ENCODE measurements around the gene XPNPEP1. TPM values are rescaled to one million over a fixed set of nuclear protein-coding genes. Genes with fewer than 3 reads are reported as not detected.

Gene XPNPEP1
- polyA plus RNA-seq, 1 donor (not counting 4 experiments of a cell fraction or from before 2014, with no cell fraction given): 96.2 TPM

DNA sequence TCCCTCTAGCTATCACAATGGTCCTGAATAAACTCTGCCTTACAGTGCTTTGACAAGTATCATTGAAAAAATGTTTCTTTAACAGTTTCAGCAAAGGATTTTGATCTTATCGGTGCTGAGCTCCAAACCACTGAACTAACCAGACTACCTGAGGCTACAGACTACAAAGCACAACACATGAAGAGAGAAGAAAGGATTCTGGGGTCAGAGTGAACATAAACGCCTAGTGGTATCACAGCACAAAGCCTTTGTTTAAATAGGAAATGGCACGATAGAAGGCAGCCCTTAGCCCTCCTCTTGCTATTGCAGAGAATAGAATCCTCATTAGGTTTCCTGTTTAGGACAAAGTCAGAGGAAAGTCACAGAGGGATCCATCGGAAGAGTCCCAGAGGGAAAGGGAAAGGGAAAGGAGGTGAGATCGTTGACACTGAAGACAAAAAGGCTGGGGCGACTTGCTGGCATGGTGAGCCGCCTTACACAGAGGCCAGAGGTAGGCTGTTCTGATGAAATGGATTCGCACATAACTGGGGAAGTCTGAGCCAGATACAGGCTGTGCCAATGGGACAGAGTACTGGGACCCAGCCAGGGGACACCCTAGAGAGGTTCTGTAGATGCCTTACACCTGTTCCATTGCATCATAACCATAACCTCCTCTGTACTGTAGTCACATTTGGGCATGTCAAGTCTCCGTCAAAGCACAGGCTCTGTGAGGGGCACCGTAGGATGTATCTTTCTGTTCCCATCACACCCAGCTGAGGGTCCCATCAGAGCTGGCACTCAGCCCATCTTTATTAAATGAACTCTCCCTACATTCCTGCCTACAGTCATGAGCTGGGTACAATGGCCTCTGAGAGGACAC lies 71.5 kb downstream of the XPNPEP1 start:
- Histone ChIP-seq H3K9ac (ENCODE audit: control insufficient read depth, extremely low read depth, insufficient read depth, low read length) (no peak overlapping the region), H3K4me2 (ENCODE audit: control insufficient read depth, extremely low read depth, insufficient read depth, low read depth, low read length) (no peak overlapping the region), H3K27me3 (ENCODE audit: control insufficient read depth, extremely low read depth, insufficient read depth, low read length) (no peaks in the 10 kb centered on the region), H3K9me3 (ENCODE audit: control insufficient read depth, low read depth, low read length) (no peaks in the 10 kb centered on the region), H3K4me1 (ENCODE audit: control insufficient read depth, extremely low read depth, insufficient read depth, low read length) (no peaks in the 10 kb centered on the region), H3K79me2 (ENCODE audit: control insufficient read depth, insufficient read depth, low read length) (no peaks in the 10 kb centered on the region), H2AFZ (ENCODE audit: control insufficient read depth, low read length) (no peak overlapping the region), H3K4me3 (ENCODE audit: control insufficient read depth in 2 of 3, extremely low read depth in 1 of 3, insufficient read depth in 2 of 3, low read depth in 1 of 3, low read length in 3 of 3) (no peak overlapping the region), H3K9me1 (ENCODE audit: control insufficient read depth, extremely low read depth, insufficient read depth, low read length) (no peaks in the 10 kb centered on the region), H3K27ac (ENCODE audit: control insufficient read depth, insufficient read depth, low read length) (no peak overlapping the region), H4K20me1 (ENCODE audit: control insufficient read depth, extremely low read depth, insufficient read depth, low read length) (no peaks in the 10 kb centered on the region), H3K36me3 (ENCODE audit: control insufficient read depth in 2 of 2, extremely low read depth in 1 of 2, insufficient read depth in 2 of 2, low read length in 2 of 2) (no peaks in the 10 kb centered on the region)
- dilution Hi-C loops (cut with MboI; ENCODE audit: extremely low pct_ligation_motif_present, low sequenced_read_pairs): no loop called here
- FAIRE-seq (no peak), DNase-seq (ENCODE audit: low read depth, low spot score) (no peak)
- no peak for TF ChIP-seq EZH2 (IDR thresholded peaks at IDR 0.05; ENCODE audit: low read length)
- TF ChIP-seq, protein P1, sequence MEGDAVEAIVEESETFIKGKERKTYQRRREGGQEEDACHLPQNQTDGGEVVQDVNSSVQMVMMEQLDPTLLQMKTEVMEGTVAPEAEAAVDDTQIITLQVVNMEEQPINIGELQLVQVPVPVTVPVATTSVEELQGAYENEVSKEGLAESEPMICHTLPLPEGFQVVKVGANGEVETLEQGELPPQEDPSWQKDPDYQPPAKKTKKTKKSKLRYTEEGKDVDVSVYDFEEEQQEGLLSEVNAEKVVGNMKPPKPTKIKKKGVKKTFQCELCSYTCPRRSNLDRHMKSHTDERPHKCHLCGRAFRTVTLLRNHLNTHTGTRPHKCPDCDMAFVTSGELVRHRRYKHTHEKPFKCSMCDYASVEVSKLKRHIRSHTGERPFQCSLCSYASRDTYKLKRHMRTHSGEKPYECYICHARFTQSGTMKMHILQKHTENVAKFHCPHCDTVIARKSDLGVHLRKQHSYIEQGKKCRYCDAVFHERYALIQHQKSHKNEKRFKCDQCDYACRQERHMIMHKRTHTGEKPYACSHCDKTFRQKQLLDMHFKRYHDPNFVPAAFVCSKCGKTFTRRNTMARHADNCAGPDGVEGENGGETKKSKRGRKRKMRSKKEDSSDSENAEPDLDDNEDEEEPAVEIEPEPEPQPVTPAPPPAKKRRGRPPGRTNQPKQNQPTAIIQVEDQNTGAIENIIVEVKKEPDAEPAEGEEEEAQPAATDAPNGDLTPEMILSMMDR (optimal IDR thresholded peaks at IDR 0.05 in 1 of 3, IDR thresholded peaks at IDR 0.05 in 1 of 3, conservative IDR thresholded peaks at IDR 0.05 in 1 of 3; ENCODE audit: extremely low read depth in 1 of 3, insufficient read depth in 2 of 3, low read length in 3 of 3): no peak

DNA sequence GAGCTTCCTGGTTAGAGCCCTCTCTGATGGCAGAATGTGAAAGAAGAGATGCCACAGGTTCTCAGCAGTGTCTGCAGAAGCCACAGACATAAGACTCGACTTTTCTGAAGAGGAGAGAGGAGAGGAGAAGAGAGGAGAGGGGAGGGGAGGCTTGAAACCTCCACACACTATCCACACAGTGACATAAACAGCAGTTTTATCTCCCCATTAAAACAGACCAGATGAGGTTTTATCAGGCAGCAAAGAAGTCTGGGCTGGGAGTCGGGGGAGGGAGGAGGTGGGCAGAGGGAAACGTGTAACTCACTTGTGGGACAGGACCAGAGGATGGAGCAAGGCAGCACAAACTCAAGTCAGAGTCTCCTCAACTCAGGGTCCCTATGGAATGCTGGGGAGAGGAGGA lies 76.5 kb downstream of the XPNPEP1 start:
- Histone ChIP-seq H3K27ac (ENCODE audit: control insufficient read depth, insufficient read depth, low read length) (no peak overlapping the region), H3K9ac (ENCODE audit: control insufficient read depth, extremely low read depth, insufficient read depth, low read length) (no peak overlapping the region), H3K9me1 (ENCODE audit: control insufficient read depth, extremely low read depth, insufficient read depth, low read length) (no peaks in the 10 kb centered on the region), H3K4me1 (ENCODE audit: control insufficient read depth, extremely low read depth, insufficient read depth, low read length) (no peaks in the 10 kb centered on the region), H4K20me1 (ENCODE audit: control insufficient read depth, extremely low read depth, insufficient read depth, low read length) (no peaks in the 10 kb centered on the region), H3K36me3 (ENCODE audit: control insufficient read depth in 2 of 2, extremely low read depth in 1 of 2, insufficient read depth in 2 of 2, low read length in 2 of 2) (no peaks in the 10 kb centered on the region), H3K9me3 (ENCODE audit: control insufficient read depth, low read depth, low read length) (no peaks in the 10 kb centered on the region), H3K79me2 (ENCODE audit: control insufficient read depth, insufficient read depth, low read length) (no peaks in the 10 kb centered on the region), H2AFZ (ENCODE audit: control insufficient read depth, low read length) (no peak overlapping the region), H3K4me3 (ENCODE audit: control insufficient read depth in 2 of 3, extremely low read depth in 1 of 3, insufficient read depth in 2 of 3, low read depth in 1 of 3, low read length in 3 of 3) (no peak overlapping the region), H3K27me3 (ENCODE audit: control insufficient read depth, extremely low read depth, insufficient read depth, low read length) (no peaks in the 10 kb centered on the region), H3K4me2 (ENCODE audit: control insufficient read depth, extremely low read depth, insufficient read depth, low read depth, low read length) (no peak overlapping the region)
- FAIRE-seq (no peak), DNase-seq (ENCODE audit: low read depth, low spot score) (no peak)
- dilution Hi-C loops (cut with MboI; ENCODE audit: extremely low pct_ligation_motif_present, low sequenced_read_pairs): no loop called here
- TF ChIP-seq EZH2 (IDR thresholded peaks at IDR 0.05; ENCODE audit: low read length): no peak
- TF ChIP-seq, protein P1 (optimal IDR thresholded peaks at IDR 0.05 in 1 of 3, IDR thresholded peaks at IDR 0.05 in 1 of 3, conservative IDR thresholded peaks at IDR 0.05 in 1 of 3; ENCODE audit: extremely low read depth in 1 of 3, insufficient read depth in 2 of 3, low read length in 3 of 3): no peak
